Loucy (cell line): ENCODE measurements around the gene PIK3CD.

Experiments
- H2AFZ ChIP-seq: fragments of 200-600 bp; sonication (generic); 2 replicates; pipeline ENCODE4 v1.6.0; 2016; ENCODE audit warnings: antibody characterized with exemption, mild to moderate bottlenecking, low read length, moderate library complexity
- H3F3A ChIP-seq: fragments of 200-600 bp; 2 replicates; pipeline ENCODE4 v1.6.0; 2016; ENCODE audit warnings: antibody characterized with exemption, low read depth, mild to moderate bottlenecking
- H3K27me3 ChIP-seq: fragments of 200-600 bp; sonication (generic); 2 replicates; pipeline ENCODE4 v1.6.1; 2014; ENCODE audit warnings: low read length, mild to moderate bottlenecking; ENCODE audit not compliant: insufficient read depth, poor library complexity, severe bottlenecking
- H3K36me3 ChIP-seq: fragments of 200-600 bp; sonication (generic); 2 replicates; pipeline ENCODE4 v1.6.1; 2016; ENCODE audit warnings: low read length; ENCODE audit not compliant: insufficient read depth
- H3K4me1 ChIP-seq: fragments of 200-600 bp; sonication (generic); 2 replicates; pipeline ENCODE4 v1.5.1; 2014; ENCODE audit warnings: low read length, mild to moderate bottlenecking; ENCODE audit not compliant: insufficient read depth, poor library complexity, severe bottlenecking
- H3K4me2 ChIP-seq: fragments of 200-600 bp; sonication (generic); 2 replicates; pipeline ENCODE4 v1.6.0; 2014; ENCODE audit warnings: antibody characterized with exemption, low read length, low read depth, mild to moderate bottlenecking; ENCODE audit not compliant: poor library complexity, severe bottlenecking
- H3K4me3 ChIP-seq: fragments of 200-600 bp; sonication (generic); 2 replicates; pipeline ENCODE4 v1.5.1; 2014; ENCODE audit warnings: low read length, mild to moderate bottlenecking, mixed read lengths; ENCODE audit not compliant: poor library complexity, severe bottlenecking
- H3K79me2 ChIP-seq: fragments of 200-600 bp; sonication (generic); 2 replicates; pipeline ENCODE4 v1.6.1; 2014; ENCODE audit warnings: low read length; ENCODE audit not compliant: insufficient read depth
- H3K9ac ChIP-seq: fragments of 200-600 bp; sonication (generic); 2 replicates; pipeline ENCODE4 v1.6.0; 2014; ENCODE audit warnings: mild to moderate bottlenecking, low read depth, low read length, moderate library complexity; ENCODE audit not compliant: poor library complexity, severe bottlenecking
- H3K9me2 ChIP-seq: fragments of 200-600 bp; sonication (generic); replicated peaks from 2 replicates; pipeline ENCODE4 v1.6.1; 2016; ENCODE audit warnings: low read depth, low read length, mixed read lengths
- H3K9me3 ChIP-seq: fragments of 200-600 bp; sonication (generic); 2 replicates; pipeline ENCODE4 v1.6.1; 2014; ENCODE audit warnings: mild to moderate bottlenecking, antibody characterized with exemption, low read length, low read depth; ENCODE audit not compliant: insufficient read depth
- H4K20me1 ChIP-seq: fragments of 200-600 bp; sonication (generic); 2 replicates; pipeline ENCODE4 v1.6.0; 2014; ENCODE audit warnings: antibody characterized with exemption, low read length, mild to moderate bottlenecking; ENCODE audit not compliant: insufficient read depth, poor library complexity, severe bottlenecking
- EZH2phosphoT487 ChIP-seq: fragments of 200-600 bp; IDR thresholded peaks from 2 replicates; pipeline ENCODE4 v1.6.1; 2018; ENCODE audit warnings: antibody characterized with exemption, mild to moderate bottlenecking, moderate library complexity, borderline replicate concordance
- TF ChIP-seq, protein P1 (sequence below): fragments of 200-600 bp; sonication (generic); conservative IDR thresholded peaks from 2 replicates; pipeline ENCODE4 v1.5.1; 2014; ENCODE audit warnings: mild to moderate bottlenecking, antibody characterized with exemption, low read length

PIK3CD gene

GRCh38 chr1:9770298-9770697, 118.8 kb downstream of the PIK3CD start:
- Histone ChIP-seq H3K4me2 (no peak overlapping the region), H3K9me3 (no peaks in the 10 kb centered on the region), H2AFZ (no peak overlapping the region), H3K4me1 (no peaks in the 10 kb centered on the region), H3K4me3 (no peak overlapping the region), H3K9me2 (no peaks in the 10 kb centered on the region), H3K36me3 (peaks cover 14% of the 10 kb centered on the region), H3K9ac (no peak overlapping the region), H3K27me3 (no peaks in the 10 kb centered on the region), H3F3A (no peaks in the 10 kb centered on the region), H4K20me1 (peaks cover 4% of the 10 kb centered on the region), H3K79me2 (peaks cover 16% of the 10 kb centered on the region; the same call in 1 of the 2 replicates)
- no peak for TF ChIP-seq EZH2phosphoT487
- TF ChIP-seq, protein P1, sequence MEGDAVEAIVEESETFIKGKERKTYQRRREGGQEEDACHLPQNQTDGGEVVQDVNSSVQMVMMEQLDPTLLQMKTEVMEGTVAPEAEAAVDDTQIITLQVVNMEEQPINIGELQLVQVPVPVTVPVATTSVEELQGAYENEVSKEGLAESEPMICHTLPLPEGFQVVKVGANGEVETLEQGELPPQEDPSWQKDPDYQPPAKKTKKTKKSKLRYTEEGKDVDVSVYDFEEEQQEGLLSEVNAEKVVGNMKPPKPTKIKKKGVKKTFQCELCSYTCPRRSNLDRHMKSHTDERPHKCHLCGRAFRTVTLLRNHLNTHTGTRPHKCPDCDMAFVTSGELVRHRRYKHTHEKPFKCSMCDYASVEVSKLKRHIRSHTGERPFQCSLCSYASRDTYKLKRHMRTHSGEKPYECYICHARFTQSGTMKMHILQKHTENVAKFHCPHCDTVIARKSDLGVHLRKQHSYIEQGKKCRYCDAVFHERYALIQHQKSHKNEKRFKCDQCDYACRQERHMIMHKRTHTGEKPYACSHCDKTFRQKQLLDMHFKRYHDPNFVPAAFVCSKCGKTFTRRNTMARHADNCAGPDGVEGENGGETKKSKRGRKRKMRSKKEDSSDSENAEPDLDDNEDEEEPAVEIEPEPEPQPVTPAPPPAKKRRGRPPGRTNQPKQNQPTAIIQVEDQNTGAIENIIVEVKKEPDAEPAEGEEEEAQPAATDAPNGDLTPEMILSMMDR, result no peak

- Histone ChIP-seq H3K9me3 (no peaks in the 10 kb centered on the region), H3K79me2 (peaks cover 40% of the 10 kb centered on the region), H3K4me3 (no peak overlapping the region), H3K9me2 (no peaks in the 10 kb centered on the region), H3K9ac (no peak overlapping the region), H3F3A (no peaks in the 10 kb centered on the region), H3K4me2 (no peak overlapping the region), H3K36me3 (peaks cover 14% of the 10 kb centered on the region), H3K27me3 (no peaks in the 10 kb centered on the region), H2AFZ (no peak overlapping the region), H3K4me1 (no peaks in the 10 kb centered on the region), H4K20me1 (no peaks in the 10 kb centered on the region)
- no peak for TF ChIP-seq EZH2phosphoT487
- TF ChIP-seq, protein P1, result no peak
Observed at GRCh38 chr1:9774712-9775679, 123.5 kb downstream of the PIK3CD start.

DNA sequence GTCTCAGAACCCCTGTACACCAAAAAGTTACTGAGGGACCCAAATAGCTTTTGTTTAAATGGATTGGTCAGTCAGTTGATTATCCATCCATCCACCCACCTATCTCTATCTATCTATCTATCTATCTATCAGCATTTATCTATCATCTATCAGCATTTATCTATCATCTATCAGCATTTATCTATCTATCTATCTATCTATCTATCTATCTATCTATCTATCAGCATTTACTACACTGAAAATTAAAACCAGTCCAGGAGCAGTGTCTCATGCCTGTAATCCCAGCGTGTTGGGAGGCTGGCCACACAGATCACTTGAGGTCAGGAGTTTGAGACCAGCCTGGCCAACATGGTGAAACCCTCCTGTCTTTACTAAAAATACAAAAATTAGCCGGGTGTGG, 125.2 kb downstream of the PIK3CD start:
- no peak overlapping the region for H3K4me3 ChIP-seq
- H3K79me2 ChIP-seq, result peaks cover 51% of the 10 kb centered on the region
- no peaks in the 10 kb centered on the region for H4K20me1 ChIP-seq
- H3K4me1 ChIP-seq, result no peaks in the 10 kb centered on the region
- peaks cover 14% of the 10 kb centered on the region for H3K36me3 ChIP-seq
- H3K9me3 ChIP-seq, result no peaks in the 10 kb centered on the region
- no peaks in the 10 kb centered on the region for H3K27me3 ChIP-seq
- TF ChIP-seq, protein P1, result no peak
- no peak for TF ChIP-seq EZH2phosphoT487
- no peak overlapping the region for H3K4me2 ChIP-seq
- no peaks in the 10 kb centered on the region for H3K9me2 ChIP-seq
- H3F3A ChIP-seq, result no peaks in the 10 kb centered on the region
- H2AFZ ChIP-seq, result no peak overlapping the region
- H3K9ac ChIP-seq, result no peak overlapping the region
